Bronchial epithelial cell (primary cell): ENCODE data around the gene NUDT13. TPM values are rescaled to one million over a fixed set of nuclear protein-coding genes. Genes with fewer than 3 reads are reported as not detected.
"Not testable (repeated sequence)": the region's sequence is repeated elsewhere in the genome, so short reads cannot be mapped to it uniquely, and the experiment has no call there.

ENCODE experiments used
- DNase-seq: peaks from one replicate; pipeline ENCODE4 v3.0.0-alpha.2; 2010; ENCODE audit warnings: low read depth
- FAIRE-seq: peaks from 2 replicates; lab custom pipeline; 2011; peaks lifted over from hg19 to GRCh38; lab: Jason Lieb, UNC
- H3K27me3 ChIP-seq: 2 replicates; pipeline ENCODE4 v1.5.1; 2011; ENCODE audit warnings: low read length; ENCODE audit not compliant: control insufficient read depth, insufficient read depth
- H3K36me3 ChIP-seq: 2 replicates; pipeline ENCODE4 v1.5.1; 2011; ENCODE audit warnings: low read length; ENCODE audit not compliant: control insufficient read depth, insufficient read depth
- H3K4me3 ChIP-seq: 2 replicates; pipeline ENCODE4 v1.5.1; 2011; ENCODE audit warnings: mild to moderate bottlenecking, low read depth, low read length, control low read depth
- CTCF ChIP-seq: IDR thresholded peaks from 2 replicates; pipeline ENCODE4 v1.5.1; 2011; ENCODE audit warnings: mild to moderate bottlenecking, moderate library complexity, low read length, control low read depth, inconsistent platforms; ENCODE audit not compliant: insufficient read depth, severe bottlenecking
- total RNA-seq: library from RNA; depleted of rRNA; stranded (reverse); fragments of >200 nt; gene quantifications from 2 replicates; pipeline ENCODE4 v1.2.1, GENCODE V29; 2014

NUDT13 gene
- total RNA-seq, 1 donor from 2014 or later, result 1.1 TPM

GRCh38 chr10:73095481-73096021, 14.7 kb upstream of the NUDT13 start:
- DNase-seq, result peak; percentile 30
- Histone ChIP-seq H3K4me3 (peak overlapping the region; percentile 99), H3K27me3 (no peaks in the 10 kb centered on the region), H3K36me3 (peaks cover 1% of the 10 kb centered on the region)
- TF ChIP-seq CTCF, result no peak
- no peak for FAIRE-seq

- Histone ChIP-seq H3K27me3 (no peaks in the 10 kb centered on the region), H3K36me3 (peaks cover 1% of the 10 kb centered on the region), H3K4me3 (peak overlapping the region; percentile 99)
- FAIRE-seq (no peak), DNase-seq (peak; percentile 50)
- TF ChIP-seq CTCF, result no peak
Measured at GRCh38 chr10:73096041-73096448, 14.2 kb upstream of the NUDT13 start.

- DNase-seq, result peak; percentile 87
- no peak for FAIRE-seq
- Histone ChIP-seq H3K27me3 (no peaks in the 10 kb centered on the region), H3K36me3 (peaks cover 3% of the 10 kb centered on the region), H3K4me3 (peak within 1 kb of the TSS; percentile 99)
- peak; percentile 82 for TF ChIP-seq CTCF
Measured at GRCh38 chr10:73096449-73097304, 13.6 kb upstream of the NUDT13 start, which contains the start of gene P4HA1. P4HA1 (minus strand) TSS chr10:73096866; CDS start chr10:73074883, 21,983 bp downstream.

- Histone ChIP-seq H3K4me3 (peak overlapping the region; percentile 99), H3K36me3 (peaks cover 3% of the 10 kb centered on the region), H3K27me3 (no peaks in the 10 kb centered on the region)
- no peak for FAIRE-seq
- no peak for TF ChIP-seq CTCF
- no peak for DNase-seq
Measured at GRCh38 chr10:73097305-73097670, 13.0 kb upstream of the NUDT13 start.

GRCh38 chr10:73099141-73099540, 11.1 kb upstream of the NUDT13 start:
- Histone ChIP-seq H3K4me3 (no peak overlapping the region), H3K27me3 (no peaks in the 10 kb centered on the region), H3K36me3 (peaks cover 3% of the 10 kb centered on the region)
- FAIRE-seq (no peak), DNase-seq (no peak)
- no peak for TF ChIP-seq CTCF

- no peaks in the 10 kb centered on the region for H3K27me3 ChIP-seq
- DNase-seq (no peak), FAIRE-seq (no peak)
- TF ChIP-seq CTCF, result no peak
- H3K36me3 ChIP-seq, result no peaks in the 10 kb centered on the region
- no peak overlapping the region for H3K4me3 ChIP-seq
Measured at GRCh38 chr10:73106301-73106700, 4.0 kb upstream of the NUDT13 start.

GRCh38 chr10:73109248-73109652, 1.0 kb upstream of the NUDT13 start:
- not testable (repeated sequence) for FAIRE-seq, DNase-seq

GRCh38 chr10:73112032-73112431, 1.8 kb downstream of the NUDT13 start:
- H3K27me3 ChIP-seq, FAIRE-seq, DNase-seq, H3K36me3 ChIP-seq, H3K4me3 ChIP-seq: not testable (repeated sequence)

More at GRCh38 chr10:73109248-73109652, 1.0 kb upstream of the NUDT13 start:
- H3K4me3 ChIP-seq, H3K36me3 ChIP-seq, H3K27me3 ChIP-seq: not testable (repeated sequence)
